ENCODE measurements around the gene FDPS.
A peak's percentile ranks its signal among the peaks of the same experiment; 100 is the strongest.

The FDPS gene

DNA sequence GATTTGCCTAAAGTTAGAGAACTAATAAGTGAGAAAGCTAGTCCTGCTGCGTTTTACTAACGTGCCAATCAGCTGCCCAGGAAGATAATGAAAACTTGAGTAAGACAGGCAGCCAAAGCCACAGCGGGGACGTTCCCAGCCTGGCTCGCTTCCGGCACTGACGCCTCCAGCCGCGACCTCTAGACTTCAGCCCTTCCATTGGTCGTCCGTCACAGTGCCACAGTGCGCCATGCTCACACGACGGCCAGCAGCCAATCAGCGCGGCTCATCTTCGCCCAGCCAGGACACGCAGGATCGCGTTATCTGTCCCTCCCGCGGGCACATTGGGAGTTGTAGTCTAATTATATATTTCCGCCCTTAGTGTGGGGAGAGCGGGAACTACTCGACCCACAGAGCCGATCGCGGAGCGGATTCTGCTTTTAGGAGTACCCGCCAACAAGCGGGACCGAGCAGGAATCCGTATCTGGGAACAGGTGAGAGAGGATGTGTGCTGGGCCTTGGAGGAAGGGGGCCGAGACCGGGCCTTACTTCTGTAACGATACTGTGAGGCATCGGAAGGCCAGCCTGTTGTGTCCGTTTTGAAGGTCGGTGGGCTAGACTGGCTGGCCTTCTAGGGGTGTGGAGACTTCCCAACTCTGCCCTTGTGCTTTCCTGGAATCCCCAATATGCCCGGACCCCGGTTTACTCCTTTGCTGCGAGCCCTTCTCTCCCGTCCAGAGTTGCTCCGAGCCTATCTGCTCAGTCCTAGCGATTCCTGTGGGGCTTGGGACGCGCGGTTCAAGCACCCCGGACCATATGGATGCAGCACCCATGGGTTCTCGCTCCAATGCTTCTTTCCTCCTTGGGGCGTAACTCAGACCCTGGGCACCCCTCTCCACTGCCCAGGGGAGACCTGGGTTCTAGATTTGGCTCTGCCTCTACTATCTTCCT, at the start of gene FDPS:
Gene FDPS, plus strand, starts transcription at position 374 of the 930 bp plus-strand sequence. CDS start 924 bp downstream, outside the sequence.
- peak; percentile 94 for DNase-seq

DNA sequence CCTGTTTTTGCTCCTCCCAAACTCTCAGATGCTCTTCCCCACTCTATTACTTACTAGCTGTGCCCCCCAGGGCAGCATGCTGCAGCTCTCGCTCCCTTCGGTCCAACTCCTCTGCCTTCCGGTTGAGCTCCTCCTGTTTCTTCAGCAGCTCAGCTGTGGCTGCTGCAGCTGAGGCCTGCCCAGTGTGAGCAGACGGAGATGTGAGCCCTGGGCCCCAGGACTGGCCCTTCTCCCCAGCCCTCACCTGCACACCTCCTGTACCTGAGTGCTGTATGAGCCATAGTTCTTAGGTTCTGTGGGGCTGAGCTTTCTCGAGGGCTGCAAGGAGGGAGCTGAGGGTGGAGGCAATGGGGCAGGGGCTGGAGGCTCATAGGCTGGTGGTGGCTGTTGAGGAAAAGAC, 48.4 kb upstream of the FDPS start:
- DNase-seq: no peak

- no peak for DNase-seq
These were observed 47.2 kb upstream of the FDPS start for GRCh38 chr1:155261493-155261851.

- peak; percentile 97 for DNase-seq
These were observed 46.6 kb upstream of the FDPS start, which contains the start of gene SCAMP3 for GRCh38 chr1:155261852-155262673. SCAMP3 (minus strand) TSS chr1:155262360; CDS start chr1:155262151, 209 bp downstream.

DNA sequence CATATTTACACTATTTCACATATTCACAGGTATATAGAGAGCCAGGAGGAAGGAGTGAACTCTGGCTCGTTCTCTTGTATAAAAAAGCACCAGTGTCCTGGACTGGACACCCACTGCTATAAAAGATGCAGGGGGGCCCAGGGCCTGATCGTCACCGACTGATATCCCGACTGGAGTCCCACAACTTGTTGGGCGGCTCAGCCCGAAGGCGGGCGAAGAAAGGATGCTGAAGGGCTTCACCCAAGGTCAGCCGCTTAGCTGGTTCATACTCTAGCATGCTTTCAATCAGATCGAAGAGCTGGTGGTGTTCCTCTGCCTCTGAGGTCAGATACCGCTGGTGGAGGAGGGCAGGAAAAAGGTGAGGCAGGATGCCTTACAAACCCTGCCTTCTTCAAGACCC, 45.6 kb upstream of the FDPS start:
- no peak for DNase-seq

DNA sequence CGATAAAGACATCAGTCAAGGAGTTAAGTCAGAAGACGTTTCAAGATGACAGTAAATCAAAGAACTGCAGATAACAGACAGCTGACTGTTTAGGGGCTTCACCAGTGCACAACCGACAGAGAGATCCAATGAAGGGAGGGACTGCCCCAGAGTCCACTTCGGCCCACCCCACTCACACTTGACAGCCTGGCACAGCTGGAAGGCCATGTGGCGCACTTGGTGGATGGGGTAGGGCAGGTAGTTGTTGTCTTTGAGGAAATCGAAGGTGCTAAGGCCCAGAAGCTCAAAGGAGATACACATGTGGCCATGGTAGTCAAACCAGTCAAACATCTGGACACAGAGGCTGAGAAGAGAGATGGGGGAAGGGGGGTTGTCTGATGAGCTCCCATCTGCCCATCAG, 42.1 kb upstream of the FDPS start:
- DNase-seq: no peak

DNA sequence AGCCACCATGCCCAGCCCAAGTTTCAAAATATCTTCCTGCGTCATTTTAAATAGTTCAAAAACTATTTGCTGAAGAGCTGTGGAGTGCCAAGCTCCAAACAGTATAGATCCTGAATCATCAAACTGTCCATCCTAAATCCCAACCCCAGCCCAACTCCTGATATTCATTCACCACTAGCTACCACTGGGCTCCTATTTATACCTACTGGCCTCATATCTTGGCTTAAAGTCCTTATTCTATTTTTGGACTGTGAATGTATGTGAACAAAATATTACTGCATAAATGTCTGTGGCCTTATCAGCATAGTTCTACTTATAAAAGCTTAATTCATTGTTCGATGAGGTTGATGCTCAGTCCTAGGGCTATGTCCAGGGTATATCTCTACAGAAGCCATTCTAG, 41.3 kb upstream of the FDPS start:
- no peak for DNase-seq

- no peak for DNase-seq
These were observed 40.0 kb upstream of the FDPS start for GRCh38 chr1:155268630-155269029.

GRCh38 chr1:155269381-155269780, 39.3 kb upstream of the FDPS start:
- no peak for DNase-seq

GRCh38 chr1:155272466-155273342, 36.0 kb upstream of the FDPS start:
- DNase-seq: no peak

DNA sequence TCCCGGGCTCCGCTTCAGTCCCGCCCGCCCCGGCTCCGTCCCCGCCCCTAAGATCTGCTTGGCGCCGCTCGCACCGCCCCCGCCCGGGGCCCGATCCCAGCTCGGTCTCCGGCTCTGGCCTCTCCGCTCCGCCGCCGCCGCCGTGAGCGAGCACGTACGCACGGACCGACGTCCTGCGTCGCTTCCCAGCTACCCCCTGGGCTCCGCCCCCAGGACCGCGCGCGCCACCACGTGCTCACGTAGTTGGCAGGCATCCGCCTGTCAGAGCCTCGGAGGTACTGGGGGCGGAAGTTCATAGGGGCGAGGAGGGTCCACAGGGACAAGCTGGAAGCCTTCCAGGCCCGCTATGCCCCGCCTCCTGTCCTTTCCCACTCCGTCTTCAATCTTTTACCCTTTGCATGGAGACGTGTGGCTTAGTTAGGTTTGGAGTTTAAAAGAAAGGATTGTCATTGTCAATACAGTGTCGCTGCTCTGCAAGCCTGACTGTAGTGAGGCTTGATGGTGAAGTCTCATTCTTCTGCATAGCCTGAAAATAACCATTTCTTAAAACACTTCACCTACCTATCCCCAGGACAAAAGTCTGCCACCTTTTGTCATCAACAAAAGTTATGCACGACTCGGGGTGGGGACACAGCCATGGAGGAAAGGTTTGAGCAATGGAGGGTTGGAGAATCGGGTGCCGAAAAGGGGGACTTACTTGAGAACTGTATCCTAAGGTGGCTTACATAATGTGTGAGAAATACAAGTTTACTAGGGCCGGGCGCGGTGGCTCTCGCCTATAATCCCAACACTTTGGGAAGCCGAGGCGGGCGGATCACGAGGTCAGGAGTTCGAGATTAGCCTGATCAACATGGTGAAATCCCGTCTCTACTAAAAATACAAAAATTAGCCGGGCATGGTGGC, 35.1 kb upstream of the FDPS start, which contains the start of gene CLK2:
Gene CLK2, minus strand, starts transcription at position 162 of the 903 bp plus-strand sequence. CDS start 2,527 bp downstream, outside the sequence.
- peak; percentile 85 for DNase-seq

- peak; percentile 91 for DNase-seq
These were observed 31.4 kb upstream of the FDPS start, which contains the start of gene HCN3 for GRCh38 chr1:155277070-155277901. HCN3 (plus strand) TSS chr1:155277463; CDS start chr1:155277591, 128 bp downstream.

DNA sequence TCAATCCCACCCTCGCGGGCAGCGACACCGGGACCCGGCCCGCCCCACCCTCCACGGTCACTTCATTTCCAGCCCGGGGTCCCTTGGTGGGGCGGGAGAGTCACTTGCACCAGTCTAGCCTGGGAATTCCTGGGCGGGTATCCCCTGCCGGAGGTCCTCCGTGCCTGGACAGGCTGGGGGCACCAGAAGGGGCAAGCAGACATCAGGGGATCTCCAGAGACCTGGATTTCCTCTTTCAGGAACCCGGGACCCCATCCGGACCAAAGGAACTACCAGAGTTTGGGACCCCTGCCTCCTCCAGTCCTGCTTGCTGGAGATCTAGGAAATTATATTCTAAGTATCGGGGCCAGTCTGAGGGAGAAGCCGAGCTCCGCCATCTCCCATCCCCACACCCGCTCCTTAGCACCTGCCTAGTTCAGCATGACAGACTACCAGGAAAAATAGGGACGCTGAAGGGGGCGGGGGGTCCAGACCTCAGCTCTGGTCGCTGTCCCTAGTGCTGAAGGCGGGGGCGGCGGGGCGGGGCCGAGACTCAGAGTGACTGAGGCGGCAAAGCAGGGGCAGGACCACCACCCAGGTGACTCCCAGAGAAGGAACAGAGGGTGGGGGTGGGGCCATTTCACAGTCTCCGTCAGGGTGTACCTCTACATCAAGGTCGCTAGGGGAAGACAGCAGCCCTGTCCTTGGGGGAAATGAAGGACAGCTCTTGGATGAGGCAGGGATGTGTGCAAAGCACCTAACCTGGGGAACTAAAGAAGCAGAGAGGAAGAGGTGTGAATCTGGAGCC, 30.6 kb upstream of the FDPS start:
- peak; percentile 9 for DNase-seq

- DNase-seq: no peak
These were observed 29.9 kb upstream of the FDPS start for GRCh38 chr1:155278689-155279160.

- DNase-seq: no peak
These were observed 29.4 kb upstream of the FDPS start for GRCh38 chr1:155279268-155279667.

- no peak for DNase-seq
These were observed 26.1 kb upstream of the FDPS start for GRCh38 chr1:155282488-155283091.

DNA sequence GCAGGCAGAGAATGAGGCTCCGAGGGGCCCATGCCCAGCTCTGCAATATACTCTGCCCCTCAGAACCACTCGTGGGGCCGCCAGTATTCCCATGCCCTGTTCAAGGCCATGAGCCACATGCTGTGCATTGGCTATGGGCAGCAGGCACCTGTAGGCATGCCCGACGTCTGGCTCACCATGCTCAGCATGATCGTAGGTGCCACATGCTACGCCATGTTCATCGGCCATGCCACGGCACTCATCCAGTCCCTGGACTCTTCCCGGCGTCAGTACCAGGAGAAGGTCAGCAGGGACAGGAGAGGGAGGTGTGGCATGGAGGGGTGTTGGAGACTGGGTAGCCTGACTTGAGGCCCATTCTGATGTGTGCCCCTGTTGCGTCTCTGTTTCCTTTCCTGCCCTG, 24.2 kb upstream of the FDPS start:
- DNase-seq: no peak

DNA sequence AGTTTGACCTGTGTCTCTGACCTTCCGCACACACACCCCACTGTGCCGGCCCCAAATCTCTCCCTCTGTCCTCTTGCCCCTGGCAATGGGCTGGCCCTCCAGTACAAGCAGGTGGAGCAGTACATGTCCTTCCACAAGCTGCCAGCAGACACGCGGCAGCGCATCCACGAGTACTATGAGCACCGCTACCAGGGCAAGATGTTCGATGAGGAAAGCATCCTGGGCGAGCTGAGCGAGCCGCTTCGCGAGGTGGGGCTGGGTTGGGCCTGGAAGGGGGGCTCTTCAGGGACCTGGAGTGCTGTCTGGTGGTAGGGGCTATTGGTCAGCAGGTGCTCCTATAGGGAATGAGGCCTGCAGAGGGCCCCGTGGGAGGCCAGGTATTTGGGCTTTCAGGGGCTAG, 23.6 kb upstream of the FDPS start:
- no peak for DNase-seq

- no peak for DNase-seq
These were observed 23.0 kb upstream of the FDPS start for GRCh38 chr1:155285631-155286044.
